A549 (cell line): ENCODE measurements around the gene MYO5C.

Experiments used
- CTCF ChIP-seq: fragments of >200 bp; sonication (Bioruptor Twin); formaldehyde crosslinking; IDR thresholded peaks from 3 replicates; pipeline ENCODE4 v1.5.1; 2016
- HOXB13 ChIP-seq: fragments of 250-450 bp; sonication (Bioruptor Pico); IDR thresholded peaks from 2 replicates; pipeline ENCODE4 v1.5.0; 2020; ENCODE audit warnings: low read depth, mild to moderate bottlenecking, moderate library complexity

- TF ChIP-seq HOXB13 (CRISPR knock-in tag) (no peak), CTCF (no peak)
These were observed 104.4 kb downstream of the MYO5C start, which contains the start of gene GNB5 for GRCh38 chr15:52191207-52191606.
